GM12878 (cell line): ENCODE measurements around the gene ZNHIT1. TPM values are rescaled to one million over a fixed set of nuclear protein-coding genes. Genes with fewer than 3 reads are reported as not detected.

ENCODE experiments used
- BMI1 ChIP-seq: fragments of 450-650 bp; IDR thresholded peaks from 2 replicates; pipeline ENCODE4 v1.6.1; 2016; ENCODE audit warnings: mild to moderate bottlenecking, moderate library complexity, borderline replicate concordance
- BRCA1 ChIP-seq: IDR thresholded peaks from 2 replicates; pipeline ENCODE4 v1.6.1; 2011; ENCODE audit warnings: low read depth, low read length, improper control_type of control experiment
- CBFB ChIP-seq: IDR thresholded peaks from 2 replicates; pipeline ENCODE4 v1.6.1; 2016; ENCODE audit warnings: antibody characterized with exemption, low read depth
- CBX5 ChIP-seq: sonication (generic); IDR thresholded peaks from 2 replicates; pipeline ENCODE4 v1.6.1; 2016; ENCODE audit warnings: low read depth, moderate library complexity, mild to moderate bottlenecking, inconsistent platforms
- EGR1 ChIP-seq, 2 experiments: IDR thresholded peaks; 1 replicate in 1 of 2; 2 replicates in 1 of 2; pipeline ENCODE4 v1.6.1; 2011 to 2012; ENCODE audit warnings: low read depth in 2 of 2, low read length in 2 of 2, borderline replicate concordance in 1 of 2, mild to moderate bottlenecking in 1 of 2, moderate library complexity in 1 of 2
- ELK1 ChIP-seq: IDR thresholded peaks from 2 replicates; pipeline ENCODE4 v1.6.1; 2012; ENCODE audit warnings: low read depth, low read length, improper control_type of control experiment
- GABPA ChIP-seq: IDR thresholded peaks from 2 replicates; pipeline ENCODE4 v1.6.1; 2014; ENCODE audit warnings: antibody characterized with exemption, low read depth, mild to moderate bottlenecking, inconsistent platforms
- HCFC1 ChIP-seq: fragments of 150-350 bp; IDR thresholded peaks from 2 replicates; pipeline ENCODE4 v1.6.1; 2014; ENCODE audit warnings: low read length
- HDGF ChIP-seq: fragments of 450-650 bp; IDR thresholded peaks from 2 replicates; pipeline ENCODE4 v1.6.1; 2016; ENCODE audit warnings: antibody characterized with exemption
- LARP7 ChIP-seq: fragments of 450-650 bp; IDR thresholded peaks from 2 replicates; pipeline ENCODE4 v1.6.1; 2017; ENCODE audit warnings: mild to moderate bottlenecking
- NFXL1 ChIP-seq: fragments of 450-650 bp; IDR thresholded peaks from 2 replicates; pipeline ENCODE4 v1.6.1; 2017; ENCODE audit warnings: antibody characterized with exemption, mild to moderate bottlenecking, borderline replicate concordance
- NRF1 ChIP-seq: conservative IDR thresholded peaks from 2 replicates; pipeline ENCODE4 v1.6.1; 2011; ENCODE audit warnings: mild to moderate bottlenecking, low read depth, low read length, improper control_type of control experiment
- POLR2AphosphoS2 ChIP-seq: IDR thresholded peaks from 2 replicates; pipeline ENCODE4 v1.6.1; 2011; ENCODE audit warnings: low read depth, mild to moderate bottlenecking, low read length, improper control_type of control experiment, moderate library complexity
- POLR2AphosphoS5 ChIP-seq: IDR thresholded peaks from 2 replicates; pipeline ENCODE4 v1.6.1; 2011; ENCODE audit warnings: mild to moderate bottlenecking, low read length, inconsistent platforms
- POU2F2 ChIP-seq: IDR thresholded peaks from 3 replicates; pipeline ENCODE4 v1.6.1; 2011; ENCODE audit warnings: low read depth, mild to moderate bottlenecking, low read length, borderline replicate concordance
- RB1 ChIP-seq: fragments of 450-650 bp; formaldehyde crosslinking; IDR thresholded peaks from 2 replicates; pipeline ENCODE4 v1.6.1; 2017; ENCODE audit warnings: mild to moderate bottlenecking, borderline replicate concordance
- SUZ12 ChIP-seq: fragments of 200-600 bp; sonication (generic); IDR thresholded peaks from one replicate; pipeline ENCODE4 v1.6.1; 2018; ENCODE audit warnings: antibody characterized with exemption, mild to moderate bottlenecking; ENCODE audit not compliant: unreplicated experiment
- TCF7 ChIP-seq: IDR thresholded peaks from 2 replicates; pipeline ENCODE4 v1.6.1; 2014; ENCODE audit warnings: antibody characterized with exemption, borderline replicate concordance
- ZNF592 ChIP-seq: fragments of 450-650 bp; IDR thresholded peaks from 2 replicates; pipeline ENCODE4 v1.6.1; 2017; ENCODE audit warnings: mild to moderate bottlenecking, moderate library complexity
- polyA plus RNA-seq, 11 experiments: library from polyadenylated mRNA; depleted of rRNA in 4 of 11; unstranded in 6 of 11; stranded (reverse) in 5 of 11; fragments of >200 nt; fragmentation: Nextera tagmentation in 4 of 11; fragmentation: Illumina TruSeq in 1 of 11; extraction: Ambion mirVana in 4 of 11; extraction: Trizol in 1 of 11; gene quantifications; 1 replicate in 1 of 11; 2 replicates in 10 of 11; pipeline versions ENCODE4 v1.2.1 to v1.2.3, GENCODE V29; 2011 to 2016; ENCODE audit warnings: inconsistent platforms in 2 of 11, missing spikeins in 2 of 11, low read depth in 1 of 11
- total RNA-seq, 4 experiments: library from RNA; depleted of rRNA in 3 of 4; stranded (reverse); fragments of >200 nt in 3 of 4; fragmentation: Illumina TruSeq in 1 of 4; extraction: Trizol in 1 of 4; gene quantifications; 2 replicates each; pipeline versions ENCODE4 v1.2.1 to v1.2.3, GENCODE V29; 2013 to 2021
- TF ChIP-seq, protein P1 (sequence below): IDR thresholded peaks from 2 replicates; pipeline ENCODE4 v1.6.1; 2012; ENCODE audit warnings: low read depth, low read length, improper control_type of control experiment
- TF ChIP-seq, protein P2 (sequence below): fragments of 450-650 bp; IDR thresholded peaks from 2 replicates; pipeline ENCODE4 v1.6.1; 2018; ENCODE audit warnings: mild to moderate bottlenecking, low read depth, moderate library complexity; ENCODE audit not compliant: partially characterized antibody

ZNHIT1 gene
- total and polyA plus RNA-seq, 10 of the 15 experiments (the other 5 are each of a cell fraction or from before 2014, with no cell fraction given): 3.8 to 79.2 (median 44.5) TPM

DNA sequence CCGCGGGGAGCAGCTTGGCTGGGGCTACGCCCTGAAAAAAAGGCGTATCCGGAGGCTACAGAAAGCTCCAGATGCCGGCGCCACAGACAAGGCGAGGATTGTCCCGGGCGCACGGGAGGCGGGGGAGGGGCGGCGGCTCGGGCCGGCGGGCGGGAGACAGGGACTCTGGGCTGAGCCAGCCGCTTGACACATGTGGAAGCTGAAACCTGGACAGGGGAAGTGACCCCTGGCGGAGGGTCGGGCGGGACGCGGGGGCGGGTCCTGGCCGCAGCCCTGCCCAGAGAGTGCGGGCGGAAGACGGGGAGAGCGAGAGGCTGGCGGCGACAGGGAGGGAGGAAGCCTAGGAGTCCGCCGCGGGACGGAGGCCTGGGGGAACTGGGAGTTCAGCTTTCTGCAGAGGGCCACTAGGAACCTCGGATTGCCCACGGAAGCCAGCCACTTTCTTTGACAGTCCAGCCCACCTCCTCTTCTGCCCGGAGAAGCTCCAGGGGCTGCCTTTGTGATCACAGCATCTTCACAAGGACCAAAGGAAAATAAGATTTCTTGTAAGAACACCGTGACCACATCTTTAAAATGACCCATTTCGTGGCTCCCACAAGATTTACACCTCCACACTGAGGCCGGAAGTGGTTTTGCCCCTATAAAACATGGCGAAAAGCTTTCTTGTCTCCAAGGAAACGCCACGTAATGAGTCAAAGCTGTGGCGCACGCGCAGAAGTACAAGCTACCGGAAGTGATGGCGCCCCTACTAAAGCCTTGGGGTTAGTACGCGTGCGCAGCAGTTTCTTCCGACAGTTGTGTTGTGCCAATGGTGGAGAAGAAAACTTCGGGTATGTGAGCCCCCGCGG, at the start of gene ZNHIT1, which contains the start of gene PLOD3 (continued):
- TF ChIP-seq POLR2AphosphoS5: peak; percentile 42; the same call in 1 of the 2 replicates
- no peak for TF ChIP-seq HDGF
- TF ChIP-seq ZNF592: no peak
- TF ChIP-seq HCFC1: peak; percentile 85
- TF ChIP-seq TCF7: no peak
- TF ChIP-seq, protein P1, sequence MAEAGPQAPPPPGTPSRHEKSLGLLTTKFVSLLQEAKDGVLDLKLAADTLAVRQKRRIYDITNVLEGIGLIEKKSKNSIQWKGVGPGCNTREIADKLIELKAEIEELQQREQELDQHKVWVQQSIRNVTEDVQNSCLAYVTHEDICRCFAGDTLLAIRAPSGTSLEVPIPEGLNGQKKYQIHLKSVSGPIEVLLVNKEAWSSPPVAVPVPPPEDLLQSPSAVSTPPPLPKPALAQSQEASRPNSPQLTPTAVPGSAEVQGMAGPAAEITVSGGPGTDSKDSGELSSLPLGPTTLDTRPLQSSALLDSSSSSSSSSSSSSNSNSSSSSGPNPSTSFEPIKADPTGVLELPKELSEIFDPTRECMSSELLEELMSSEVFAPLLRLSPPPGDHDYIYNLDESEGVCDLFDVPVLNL: no peak
- no peak for TF ChIP-seq SUZ12
- TF ChIP-seq BMI1: peak; percentile 93
- peak; percentile 82 for TF ChIP-seq NRF1
- peak; percentile 73 for TF ChIP-seq CBFB
- peak; percentile 24; the same call in 1 of the 3 replicates for TF ChIP-seq POU2F2
- 0 out of 2 replicates have a peak, but pooled peaks have one; percentile 32 for TF ChIP-seq POLR2AphosphoS2
- peak; percentile 87; the same call in 1 of the 2 replicates for TF ChIP-seq ELK1
- TF ChIP-seq, protein P2, sequence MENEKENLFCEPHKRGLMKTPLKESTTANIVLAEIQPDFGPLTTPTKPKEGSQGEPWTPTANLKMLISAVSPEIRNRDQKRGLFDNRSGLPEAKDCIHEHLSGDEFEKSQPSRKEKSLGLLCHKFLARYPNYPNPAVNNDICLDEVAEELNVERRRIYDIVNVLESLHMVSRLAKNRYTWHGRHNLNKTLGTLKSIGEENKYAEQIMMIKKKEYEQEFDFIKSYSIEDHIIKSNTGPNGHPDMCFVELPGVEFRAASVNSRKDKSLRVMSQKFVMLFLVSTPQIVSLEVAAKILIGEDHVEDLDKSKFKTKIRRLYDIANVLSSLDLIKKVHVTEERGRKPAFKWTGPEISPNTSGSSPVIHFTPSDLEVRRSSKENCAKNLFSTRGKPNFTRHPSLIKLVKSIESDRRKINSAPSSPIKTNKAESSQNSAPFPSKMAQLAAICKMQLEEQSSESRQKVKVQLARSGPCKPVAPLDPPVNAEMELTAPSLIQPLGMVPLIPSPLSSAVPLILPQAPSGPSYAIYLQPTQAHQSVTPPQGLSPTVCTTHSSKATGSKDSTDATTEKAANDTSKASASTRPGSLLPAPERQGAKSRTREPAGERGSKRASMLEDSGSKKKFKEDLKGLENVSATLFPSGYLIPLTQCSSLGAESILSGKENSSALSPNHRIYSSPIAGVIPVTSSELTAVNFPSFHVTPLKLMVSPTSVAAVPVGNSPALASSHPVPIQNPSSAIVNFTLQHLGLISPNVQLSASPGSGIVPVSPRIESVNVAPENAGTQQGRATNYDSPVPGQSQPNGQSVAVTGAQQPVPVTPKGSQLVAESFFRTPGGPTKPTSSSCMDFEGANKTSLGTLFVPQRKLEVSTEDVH: no peak
- no peak for TF ChIP-seq BRCA1
- no peak for TF ChIP-seq NFXL1
- TF ChIP-seq GABPA: peak; percentile 95
- 0 out of 2 replicates have a peak, but pooled peaks have one; percentile 18 for TF ChIP-seq RB1
- TF ChIP-seq LARP7: peak; percentile 51; the same call in 1 of the 2 replicates
- TF ChIP-seq CBX5: no peak
- TF ChIP-seq EGR1 (IDR thresholded peaks at IDR 0.05; ENCODE audit: borderline replicate concordance in 1 of 2, low read depth in 2 of 2, low read length in 2 of 2): peak; percentile 6 to 92
